HEK293 (cell line): ENCODE results near the gene LAMA2.

Experiments
- CTCF ChIA-PET: fragments of 350-600 bp; formaldehyde crosslinking; extraction: SDS; loops from one replicate; lab custom pipeline; 2021; ENCODE audit warnings: antibody characterized with exemption; lab: Yijun Ruan, JAX
- POLR2A ChIA-PET: fragments of 300-600 bp; formaldehyde crosslinking; extraction: SDS; loops from one replicate; lab custom pipeline; 2020; ENCODE audit warnings: antibody characterized with exemption, inconsistent platforms; lab: Yijun Ruan, JAX
- H3K27ac ChIP-seq: fragments of 200-500 bp; sonication (Bioruptor generic); 2 replicates; pipeline ENCODE4 v1.5.1; 2014; ENCODE audit warnings: low read depth, low read length, control low read depth, inconsistent platforms; ENCODE audit errors: extremely low read depth
- H3K36me3 ChIP-seq, 2 experiments: fragments of 200-500 bp in 1 of 2; sonication (Bioruptor generic) in 1 of 2; 1 replicate in 1 of 2; 2 replicates in 1 of 2; pipeline ENCODE4 v1.5.1; 2014 to 2017; ENCODE audit warnings: inconsistent platforms in 2 of 2, low read length in 2 of 2; ENCODE audit not compliant: control insufficient read depth in 2 of 2, insufficient read depth in 1 of 2
- H3K4me1 ChIP-seq: fragments of 200-500 bp; sonication (Bioruptor generic); 2 replicates; pipeline ENCODE4 v1.5.1; 2014; ENCODE audit warnings: mild to moderate bottlenecking, low read length, inconsistent platforms; ENCODE audit not compliant: control insufficient read depth, insufficient read depth
- H3K4me3 ChIP-seq: 2 replicates; pipeline ENCODE4 v1.5.1; 2011; ENCODE audit warnings: low read depth, mild to moderate bottlenecking, control low read depth, low read length, moderate library complexity
- H3K9me3 ChIP-seq: fragments of 200-500 bp; sonication (Bioruptor generic); 2 replicates; pipeline ENCODE4 v1.5.1; 2014; ENCODE audit warnings: low read depth, low read length, inconsistent platforms; ENCODE audit not compliant: control insufficient read depth, insufficient read depth
- CTCF ChIP-seq: fragments of 450-650 bp; formaldehyde crosslinking; IDR thresholded peaks from 2 replicates; pipeline ENCODE4 v1.5.1; 2016; ENCODE audit warnings: missing biosample characterization, missing genetic modification characterization
- FEZF1 ChIP-seq: fragments of 450-650 bp; formaldehyde crosslinking; IDR thresholded peaks from 2 replicates; pipeline ENCODE4 v1.5.1; 2016; ENCODE audit warnings: missing biosample characterization, missing genetic modification characterization
- MZF1 ChIP-seq: fragments of 450-650 bp; formaldehyde crosslinking; IDR thresholded peaks from 2 replicates; pipeline ENCODE4 v1.5.1; 2017; ENCODE audit warnings: missing biosample characterization, missing genetic modification characterization, borderline replicate concordance
- OSR2 ChIP-seq: fragments of 450-650 bp; formaldehyde crosslinking; IDR thresholded peaks from 2 replicates; pipeline ENCODE4 v1.5.1; 2016; ENCODE audit warnings: missing biosample characterization, missing genetic modification characterization
- PBX3 ChIP-seq: sonication (generic); formaldehyde crosslinking; IDR thresholded peaks from 2 replicates; pipeline ENCODE4 v1.8.1; 2022; ENCODE audit warnings: mild to moderate bottlenecking, moderate library complexity, missing genetic modification reagents
- SCRT1 ChIP-seq: fragments of 450-650 bp; formaldehyde crosslinking; IDR thresholded peaks from 2 replicates; pipeline ENCODE4 v1.5.1; 2016; ENCODE audit warnings: missing biosample characterization, missing genetic modification characterization, borderline replicate concordance
- TRIM28 ChIP-seq: IDR thresholded peaks from 2 replicates; pipeline ENCODE4 v1.6.1; 2011; ENCODE audit warnings: low read length, control low read depth, borderline replicate concordance
- YY2 ChIP-seq: fragments of 450-650 bp; formaldehyde crosslinking; IDR thresholded peaks from 2 replicates; pipeline ENCODE4 v1.5.1; 2016; ENCODE audit warnings: missing biosample characterization, missing genetic modification characterization
- ZBTB1 ChIP-seq: fragments of 450-650 bp; formaldehyde crosslinking; IDR thresholded peaks from 2 replicates; pipeline ENCODE4 v1.5.1; 2016; ENCODE audit warnings: missing biosample characterization, missing genetic modification characterization
- ZBTB20 ChIP-seq: fragments of 450-650 bp; formaldehyde crosslinking; IDR thresholded peaks from 2 replicates; pipeline ENCODE4 v1.5.1; 2016; ENCODE audit warnings: missing biosample characterization, missing genetic modification characterization
- ZBTB6 ChIP-seq: fragments of 450-650 bp; formaldehyde crosslinking; IDR thresholded peaks from 2 replicates; pipeline ENCODE4 v1.5.1; 2017; ENCODE audit warnings: missing biosample characterization, missing genetic modification characterization
- ZNF114 ChIP-seq: fragments of 450-650 bp; formaldehyde crosslinking; IDR thresholded peaks from 2 replicates; pipeline ENCODE4 v1.5.0; 2017; ENCODE audit warnings: missing biosample characterization, missing genetic modification characterization
- ZNF169 ChIP-seq: fragments of 450-650 bp; formaldehyde crosslinking; IDR thresholded peaks from 2 replicates; pipeline ENCODE4 v1.5.1; 2016; ENCODE audit warnings: missing biosample characterization, missing genetic modification characterization
- ZNF184 ChIP-seq: fragments of 450-650 bp; IDR thresholded peaks from 2 replicates; pipeline ENCODE4 v1.5.1; 2018; ENCODE audit warnings: missing biosample characterization, mild to moderate bottlenecking, missing genetic modification characterization
- ZNF19 ChIP-seq: fragments of 450-650 bp; formaldehyde crosslinking; IDR thresholded peaks from 2 replicates; pipeline ENCODE4; 2016; ENCODE audit warnings: missing biosample characterization, missing genetic modification characterization, low read depth
- ZNF239 ChIP-seq: fragments of 450-650 bp; formaldehyde crosslinking; IDR thresholded peaks from 2 replicates; pipeline ENCODE4 v1.5.1; 2016; ENCODE audit warnings: missing biosample characterization, missing genetic modification characterization
- ZNF280D ChIP-seq: fragments of 450-650 bp; formaldehyde crosslinking; IDR thresholded peaks from 2 replicates; pipeline ENCODE4 v1.5.1; 2016; ENCODE audit warnings: missing biosample characterization, missing genetic modification characterization
- ZNF341 ChIP-seq: fragments of 450-650 bp; formaldehyde crosslinking; IDR thresholded peaks from 2 replicates; pipeline ENCODE4; 2016; ENCODE audit warnings: low read depth, missing biosample characterization, missing genetic modification characterization
- ZNF510 ChIP-seq: fragments of 450-650 bp; formaldehyde crosslinking; IDR thresholded peaks from 2 replicates; pipeline ENCODE4 v1.5.1; 2018; ENCODE audit warnings: mild to moderate bottlenecking, missing genetic modification characterization, missing biosample characterization; ENCODE audit not compliant: insufficient replicate concordance
- ZNF544 ChIP-seq: fragments of 450-650 bp; formaldehyde crosslinking; IDR thresholded peaks from 2 replicates; pipeline ENCODE4 v1.5.0; 2017; ENCODE audit warnings: missing biosample characterization, missing genetic modification characterization
- ZNF549 ChIP-seq: fragments of 450-650 bp; IDR thresholded peaks from 2 replicates; pipeline ENCODE4 v1.5.1; 2018; ENCODE audit warnings: missing biosample characterization, missing genetic modification characterization, mild to moderate bottlenecking, inconsistent platforms, moderate library complexity
- ZNF561 ChIP-seq: fragments of 450-650 bp; IDR thresholded peaks from 2 replicates; pipeline ENCODE4 v1.5.1; 2018; ENCODE audit warnings: missing biosample characterization, missing genetic modification characterization, borderline replicate concordance
- ZNF624 ChIP-seq: fragments of 450-650 bp; formaldehyde crosslinking; IDR thresholded peaks from 2 replicates; pipeline ENCODE4 v1.5.1; 2017; ENCODE audit warnings: missing biosample characterization, missing genetic modification characterization
- ZNF626 ChIP-seq: fragments of 450-650 bp; sonication (Bioruptor Pico); formaldehyde crosslinking; IDR thresholded peaks from 2 replicates; pipeline ENCODE4 v1.5.1; 2018; ENCODE audit warnings: missing biosample characterization, missing genetic modification characterization, inconsistent platforms
- ZNF707 ChIP-seq: fragments of 450-650 bp; formaldehyde crosslinking; IDR thresholded peaks from 2 replicates; pipeline ENCODE4 v1.5.1; 2016; ENCODE audit warnings: missing biosample characterization, missing genetic modification characterization
- ZSCAN16 ChIP-seq: fragments of 450-650 bp; formaldehyde crosslinking; IDR thresholded peaks from 2 replicates; pipeline ENCODE4 v1.5.1; 2016; ENCODE audit warnings: missing biosample characterization, missing genetic modification characterization

Gene LAMA2

GRCh38 chr6:129519750-129520149 lies 636.8 kb downstream of the LAMA2 start:
- Histone ChIP-seq H3K4me1 (no peaks in the 10 kb centered on the region), H3K4me3 (no peak overlapping the region), H3K9me3 (no peaks in the 10 kb centered on the region), H3K27ac (no peak overlapping the region), H3K36me3 (no peaks in the 10 kb centered on the region)
- POLR2A ChIA-PET, result interaction anchor here (0.6 kb wide), 1 partner anchor 1913 kb away, joined by 3 read pairs; no protein-coding TSS in a partner anchor
- TF ChIP-seq ZSCAN16 (no peak), ZNF624 (tag by site-specific recombination) (no peak), SCRT1 (tag by site-specific recombination) (no peak), ZNF114 (tag by site-specific recombination) (no peak), ZNF707 (tag by site-specific recombination) (no peak), TRIM28 (no peak), ZBTB20 (tag by site-specific recombination) (no peak), MZF1 (tag by site-specific recombination) (no peak), ZNF510 (no peak), OSR2 (tag by site-specific recombination) (no peak), FEZF1 (tag by site-specific recombination) (no peak), ZNF19 (tag by site-specific recombination) (no peak), ZNF561 (tag by site-specific recombination) (no peak), ZNF549 (no peak)
- CTCF ChIA-PET, result interaction anchor here (0.6 to 1.4 kb wide), 3 partner anchors 256 to 986 kb away, joined by 3 to 4 read pairs (median 3); no protein-coding TSS in a partner anchor

GRCh38 chr6:129521946-129522345 lies 639.0 kb downstream of the LAMA2 start:
- Histone ChIP-seq H3K4me1 (no peaks in the 10 kb centered on the region), H3K36me3 (no peaks in the 10 kb centered on the region), H3K9me3 (no peaks in the 10 kb centered on the region), H3K27ac (no peak overlapping the region), H3K4me3 (no peak overlapping the region)
- CTCF ChIA-PET, result no interaction called here
- POLR2A ChIA-PET, result no interaction called here
- TF ChIP-seq ZNF239 (tag by site-specific recombination) (no peak), CTCF (tag by site-specific recombination) (no peak), YY2 (tag by site-specific recombination) (no peak), ZNF280D (no peak), ZNF184 (tag by site-specific recombination) (no peak), ZNF169 (tag by site-specific recombination) (no peak)

- Histone ChIP-seq H3K36me3 (no peaks in the 10 kb centered on the region), H3K4me1 (no peaks in the 10 kb centered on the region), H3K4me3 (no peak overlapping the region), H3K27ac (no peak overlapping the region), H3K9me3 (no peaks in the 10 kb centered on the region)
- POLR2A ChIA-PET, result no interaction called here
- CTCF ChIA-PET, result interaction anchor here (0.6 to 0.7 kb wide), 2 partner anchors 48 to 326 kb away, joined by 3 to 4 read pairs; no protein-coding TSS in a partner anchor
- TF ChIP-seq ZBTB6 (tag by site-specific recombination) (no peak), PBX3 (no peak), ZNF544 (tag by site-specific recombination) (no peak), ZNF549 (no peak), ZBTB1 (tag by site-specific recombination) (no peak), ZNF626 (tag by site-specific recombination) (no peak), ZNF341 (tag by site-specific recombination) (no peak), MZF1 (tag by site-specific recombination) (no peak)
Measured at GRCh38 chr6:129523816-129524215, 640.9 kb downstream of the LAMA2 start.
